WI38 (cell line): ENCODE results near the gene SPINK8.

ENCODE experiments used
- H3K4me3 ChIP-seq: 2 replicates; pipeline ENCODE4 v1.5.1; 2011; ENCODE audit warnings: low read depth, mild to moderate bottlenecking, control low read depth, low read length
- TF ChIP-seq, protein P1 (sequence below): IDR thresholded peaks from 2 replicates; pipeline ENCODE4 v1.5.1; 2012; ENCODE audit warnings: low read depth, mild to moderate bottlenecking, control low read depth, low read length

The SPINK8 gene

DNA sequence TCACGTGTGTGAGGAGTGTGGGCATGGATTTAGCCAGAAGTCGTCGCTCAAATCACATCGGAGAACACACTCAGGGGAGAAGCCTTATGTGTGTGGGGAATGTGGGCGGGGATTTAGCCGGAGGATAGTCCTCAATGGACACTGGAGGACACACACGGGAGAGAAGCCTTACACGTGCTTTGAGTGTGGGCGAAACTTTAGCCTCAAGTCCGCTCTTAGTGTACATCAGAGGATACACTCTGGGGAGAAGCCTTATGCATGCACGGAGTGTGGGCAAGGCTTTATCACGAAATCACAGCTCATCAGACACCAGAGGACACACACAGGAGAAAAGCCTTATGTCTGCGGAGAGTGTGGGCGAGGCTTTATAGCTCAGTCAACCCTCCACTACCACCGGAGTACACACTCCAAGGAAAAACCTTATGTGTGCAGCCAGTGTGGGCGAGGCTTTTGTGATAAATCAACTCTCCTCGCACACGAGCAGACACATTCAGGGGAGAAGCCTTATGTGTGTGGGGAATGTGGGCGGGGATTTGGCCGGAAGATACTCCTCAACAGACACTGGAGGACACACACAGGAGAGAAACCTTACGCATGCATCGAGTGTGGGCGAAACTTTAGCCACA is 64.4 kb downstream of the SPINK8 start:
- H3K4me3 ChIP-seq = no peak overlapping the region
- TF ChIP-seq, protein P1, sequence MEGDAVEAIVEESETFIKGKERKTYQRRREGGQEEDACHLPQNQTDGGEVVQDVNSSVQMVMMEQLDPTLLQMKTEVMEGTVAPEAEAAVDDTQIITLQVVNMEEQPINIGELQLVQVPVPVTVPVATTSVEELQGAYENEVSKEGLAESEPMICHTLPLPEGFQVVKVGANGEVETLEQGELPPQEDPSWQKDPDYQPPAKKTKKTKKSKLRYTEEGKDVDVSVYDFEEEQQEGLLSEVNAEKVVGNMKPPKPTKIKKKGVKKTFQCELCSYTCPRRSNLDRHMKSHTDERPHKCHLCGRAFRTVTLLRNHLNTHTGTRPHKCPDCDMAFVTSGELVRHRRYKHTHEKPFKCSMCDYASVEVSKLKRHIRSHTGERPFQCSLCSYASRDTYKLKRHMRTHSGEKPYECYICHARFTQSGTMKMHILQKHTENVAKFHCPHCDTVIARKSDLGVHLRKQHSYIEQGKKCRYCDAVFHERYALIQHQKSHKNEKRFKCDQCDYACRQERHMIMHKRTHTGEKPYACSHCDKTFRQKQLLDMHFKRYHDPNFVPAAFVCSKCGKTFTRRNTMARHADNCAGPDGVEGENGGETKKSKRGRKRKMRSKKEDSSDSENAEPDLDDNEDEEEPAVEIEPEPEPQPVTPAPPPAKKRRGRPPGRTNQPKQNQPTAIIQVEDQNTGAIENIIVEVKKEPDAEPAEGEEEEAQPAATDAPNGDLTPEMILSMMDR = no peak

DNA sequence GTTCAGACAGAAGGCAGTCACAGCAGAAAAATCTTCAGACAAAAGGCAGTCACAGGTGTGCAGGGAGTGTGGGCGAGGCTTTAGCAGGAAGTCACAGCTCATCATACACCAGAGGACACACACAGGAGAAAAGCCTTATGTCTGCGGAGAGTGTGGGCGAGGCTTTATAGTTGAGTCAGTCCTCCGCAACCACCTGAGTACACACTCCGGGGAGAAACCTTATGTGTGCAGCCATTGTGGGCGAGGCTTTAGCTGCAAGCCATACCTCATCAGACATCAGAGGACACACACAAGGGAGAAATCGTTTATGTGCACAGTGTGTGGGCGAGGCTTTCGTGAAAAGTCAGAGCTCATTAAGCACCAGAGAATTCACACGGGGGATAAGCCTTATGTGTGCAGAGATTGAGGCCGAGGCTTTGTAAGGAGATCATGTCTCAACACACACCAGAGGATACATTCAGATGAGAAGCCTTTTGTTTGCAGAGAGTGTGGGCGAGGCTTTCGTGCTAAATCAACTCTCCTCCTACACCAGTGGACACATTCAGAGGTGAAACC is 65.0 kb downstream of the SPINK8 start:
- H3K4me3 ChIP-seq = no peak overlapping the region
- TF ChIP-seq, protein P1 = no peak

DNA sequence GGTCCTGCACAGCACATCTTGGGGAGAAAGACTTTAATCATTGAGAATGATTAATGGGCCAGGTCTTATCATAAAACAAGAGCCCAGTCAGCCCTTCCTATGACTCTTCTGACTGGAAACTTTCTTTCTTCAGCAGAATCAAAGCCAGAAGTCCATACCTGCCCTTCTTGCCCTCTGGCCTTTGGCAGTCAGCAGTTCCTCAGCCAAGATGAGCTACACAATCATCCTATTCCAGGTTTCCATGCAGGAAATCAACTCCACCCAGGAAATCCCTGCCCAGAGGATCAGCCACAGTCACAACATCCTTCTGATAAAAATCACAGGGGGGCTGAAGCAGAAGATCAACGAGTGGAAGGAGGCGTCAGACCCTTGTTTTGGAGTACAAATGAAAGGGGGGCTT is 65.7 kb downstream of the SPINK8 start:
- H3K4me3 ChIP-seq = no peak overlapping the region
- TF ChIP-seq, protein P1 = no peak

DNA sequence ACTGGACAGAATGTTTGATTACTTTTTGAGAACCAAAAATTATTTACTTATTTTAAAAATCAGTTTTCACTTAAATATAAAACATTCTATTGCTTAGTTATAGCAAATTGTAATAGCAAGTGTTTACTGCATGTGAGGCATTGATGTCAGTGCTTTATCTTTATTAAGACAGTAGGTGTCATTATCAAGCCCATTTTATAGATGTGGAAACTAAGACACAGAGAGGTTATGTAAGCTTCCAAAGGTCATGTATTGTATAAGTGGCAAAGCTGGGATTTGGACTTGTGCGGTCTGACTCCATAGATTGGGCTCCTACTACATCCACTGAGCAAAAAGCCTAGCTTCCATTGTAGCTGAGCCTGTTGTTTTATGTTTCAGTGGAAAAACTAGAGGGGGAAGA is 74.9 kb downstream of the SPINK8 start:
- TF ChIP-seq, protein P1 = no peak

More for the DNA sequence above, 74.9 kb downstream of the SPINK8 start:
- no peak overlapping the region for H3K4me3 ChIP-seq
